Hematopoietic multipotent progenitor cell treated with erythropoietin and hydrocortisone succinate and interleukin-3 and kit ligand, for 6 days (in vitro differentiated cells): ENCODE measurements around the gene IL20.

Source experiments
- DNase-seq: peaks from one replicate; pipeline ENCODE4 v3.0.0-alpha.2; 2015

IL20 gene, protein sequence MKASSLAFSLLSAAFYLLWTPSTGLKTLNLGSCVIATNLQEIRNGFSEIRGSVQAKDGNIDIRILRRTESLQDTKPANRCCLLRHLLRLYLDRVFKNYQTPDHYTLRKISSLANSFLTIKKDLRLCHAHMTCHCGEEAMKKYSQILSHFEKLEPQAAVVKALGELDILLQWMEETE

DNA sequence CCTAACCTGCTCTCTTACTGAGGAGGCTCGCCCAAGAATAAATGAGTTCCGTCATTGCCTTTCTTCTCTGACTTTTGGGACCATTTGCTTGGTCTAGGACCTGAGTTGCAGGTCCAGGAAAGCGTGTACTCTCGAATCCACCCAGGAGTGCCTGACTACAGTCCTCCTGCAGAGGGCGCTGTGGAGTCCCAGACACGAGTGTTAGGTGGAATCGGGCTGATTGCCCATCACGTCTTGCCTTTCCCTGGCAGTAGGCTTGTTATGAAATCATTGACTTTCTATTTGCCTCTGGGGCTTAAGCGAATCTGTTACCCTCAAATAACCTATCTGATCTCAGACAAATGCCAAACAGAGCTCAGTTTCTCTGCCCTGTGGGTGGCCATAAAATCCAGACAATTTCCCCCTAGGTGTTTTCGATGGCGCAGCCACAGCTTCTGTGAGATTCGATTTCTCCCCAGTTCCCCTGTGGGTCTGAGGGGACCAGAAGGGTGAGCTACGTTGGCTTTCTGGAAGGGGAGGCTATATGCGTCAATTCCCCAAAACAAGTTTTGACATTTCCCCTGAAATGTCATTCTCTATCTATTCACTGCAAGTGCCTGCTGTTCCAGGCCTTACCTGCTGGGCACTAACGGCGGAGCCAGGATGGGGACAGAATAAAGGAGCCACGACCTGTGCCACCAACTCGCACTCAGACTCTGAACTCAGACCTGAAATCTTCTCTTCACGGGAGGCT, at the start of gene IL20:
TSS of gene IL20 (plus strand) at position 685 of the 733 bp plus-strand sequence. CDS start 230 bp downstream, outside the sequence.
- DNase-seq, result peak; percentile 88

DNA sequence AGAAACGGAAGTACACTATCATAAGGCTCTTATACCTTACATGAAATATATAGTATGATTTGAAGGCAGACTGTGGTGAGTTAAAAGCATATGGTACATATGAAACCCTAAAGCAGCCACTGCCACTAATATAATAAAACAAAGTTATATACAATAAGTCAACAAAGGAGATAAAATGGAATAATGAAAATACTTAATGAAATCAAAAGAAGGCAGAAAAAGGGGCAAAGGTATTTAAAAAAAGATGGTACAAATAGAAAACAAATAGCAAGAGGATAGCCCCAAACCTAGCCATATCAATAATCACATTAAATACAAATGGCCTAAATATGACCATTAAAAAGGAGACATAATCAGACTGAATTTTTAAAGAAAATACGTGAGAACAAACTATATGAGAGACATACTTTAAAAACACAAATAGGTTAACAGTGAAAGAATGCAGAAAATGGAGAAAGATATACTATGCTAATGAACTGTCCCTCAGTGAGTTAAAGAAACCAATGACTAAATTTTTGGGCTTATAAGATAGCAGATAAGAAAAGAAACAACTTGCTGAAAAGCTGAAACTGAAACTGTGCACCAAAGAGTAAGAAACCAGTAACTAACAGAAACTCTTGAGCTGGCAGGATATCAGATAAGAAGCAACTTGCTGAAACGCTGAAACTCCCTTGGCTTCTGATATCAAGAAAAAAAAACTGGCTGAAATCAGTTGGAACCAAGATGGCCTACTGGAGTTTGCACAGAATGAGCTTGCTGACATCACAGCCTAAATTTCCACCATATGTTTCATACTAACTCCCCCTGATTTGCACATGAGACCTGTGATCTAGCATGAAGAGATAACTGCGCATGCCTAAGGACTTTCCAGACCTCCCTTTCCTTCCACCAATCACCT, 48.8 kb upstream of the IL20 start:
- DNase-seq, result peak; percentile 94

DNA sequence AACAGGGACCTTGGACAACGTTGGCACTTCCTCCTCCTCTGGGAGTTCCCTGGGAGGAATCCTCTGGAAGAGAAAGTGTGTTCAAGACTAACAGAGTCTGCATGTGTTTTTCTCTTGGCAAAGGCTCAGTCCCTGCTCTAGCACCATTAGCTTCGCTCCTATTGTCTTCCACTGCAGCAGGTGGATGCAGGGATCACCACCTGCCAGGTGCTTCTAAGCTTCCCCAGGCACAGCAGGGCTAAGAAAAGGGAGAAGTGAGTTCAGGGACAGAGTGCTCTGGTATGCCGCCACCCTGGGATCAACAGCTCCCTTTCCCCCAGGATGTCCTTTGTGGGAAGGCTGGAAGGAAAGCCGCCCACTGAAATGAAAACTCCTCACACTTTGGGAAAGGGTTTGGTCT, 43.9 kb upstream of the IL20 start:
- DNase-seq, result no peak

DNA sequence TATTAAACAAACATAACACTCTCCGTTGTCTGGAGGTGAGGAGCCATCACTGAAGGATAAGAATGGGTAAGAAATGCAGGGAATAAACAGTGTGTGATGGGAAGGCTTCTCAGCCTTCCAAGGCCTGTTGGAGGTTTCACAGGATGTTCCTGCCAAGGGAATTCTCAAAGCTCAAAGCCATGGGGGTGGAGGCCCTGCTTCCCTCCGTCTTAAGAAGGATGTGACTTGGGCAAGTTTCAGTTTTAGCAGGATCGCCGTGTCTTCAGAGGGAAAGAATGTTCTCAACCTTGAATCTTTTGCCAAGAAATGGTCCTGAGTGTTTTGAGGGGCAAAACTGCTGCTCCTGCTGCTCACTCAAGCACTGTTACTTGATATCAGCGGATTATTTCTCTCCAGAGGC, 41.7 kb upstream of the IL20 start:
- no peak for DNase-seq

DNA sequence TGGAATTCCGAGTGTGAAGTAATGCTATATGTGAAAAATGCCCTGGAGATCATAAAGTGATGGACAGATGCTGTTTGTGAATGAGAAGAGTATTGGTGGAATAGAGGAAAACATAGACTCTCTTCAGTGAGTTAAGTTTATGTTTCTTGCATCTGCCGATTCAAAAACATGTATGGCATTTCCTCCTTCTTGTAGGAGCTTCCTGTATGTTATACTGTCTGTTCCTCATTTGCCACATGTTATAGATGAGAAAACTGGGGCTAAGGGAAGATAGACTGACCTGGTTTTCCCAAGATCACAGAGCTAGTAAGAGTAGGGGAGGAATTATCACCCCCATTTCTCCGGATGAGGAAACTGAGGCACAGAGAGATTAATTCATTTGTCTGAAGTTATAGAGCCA, 41.1 kb upstream of the IL20 start:
- DNase-seq, result no peak

DNA sequence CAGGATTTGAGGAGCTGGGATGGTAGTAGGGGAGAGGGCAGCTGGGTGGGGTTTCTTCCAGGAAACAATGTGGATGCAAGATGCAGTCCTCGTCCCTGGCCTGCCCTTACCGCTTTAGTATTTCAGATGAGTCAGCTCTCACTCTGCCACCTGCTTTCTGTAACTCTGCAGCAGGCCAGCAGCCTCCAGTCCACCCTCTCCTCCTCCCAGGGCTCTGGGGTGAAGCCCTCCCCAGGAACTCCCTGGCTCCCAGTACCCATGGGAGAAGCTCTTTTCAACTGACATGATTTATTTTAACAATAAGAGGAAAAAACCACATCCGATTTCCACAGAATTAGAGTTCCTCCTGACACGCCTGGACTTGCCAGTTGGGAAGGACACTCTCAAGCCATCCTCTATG, 39.0 kb upstream of the IL20 start:
- no peak for DNase-seq

DNA sequence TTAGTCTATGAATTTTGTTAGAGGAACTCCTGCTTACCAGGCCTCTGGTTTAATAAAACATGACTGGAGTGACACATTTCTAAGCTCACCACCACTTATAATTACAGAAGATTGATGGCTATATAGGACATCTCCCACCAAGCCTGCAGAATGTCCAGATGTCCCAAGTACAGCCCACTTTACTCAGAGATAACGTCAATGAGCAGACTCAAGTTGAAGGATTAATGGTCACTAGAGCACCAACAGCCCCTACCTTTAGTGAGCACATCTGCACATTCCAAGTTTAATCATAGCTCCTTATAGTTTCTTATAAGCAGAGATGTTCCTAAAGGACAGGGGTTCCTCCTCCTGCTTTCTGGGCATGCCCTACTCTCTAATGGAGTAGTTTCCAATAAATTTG, 37.4 kb upstream of the IL20 start:
- no peak for DNase-seq

DNA sequence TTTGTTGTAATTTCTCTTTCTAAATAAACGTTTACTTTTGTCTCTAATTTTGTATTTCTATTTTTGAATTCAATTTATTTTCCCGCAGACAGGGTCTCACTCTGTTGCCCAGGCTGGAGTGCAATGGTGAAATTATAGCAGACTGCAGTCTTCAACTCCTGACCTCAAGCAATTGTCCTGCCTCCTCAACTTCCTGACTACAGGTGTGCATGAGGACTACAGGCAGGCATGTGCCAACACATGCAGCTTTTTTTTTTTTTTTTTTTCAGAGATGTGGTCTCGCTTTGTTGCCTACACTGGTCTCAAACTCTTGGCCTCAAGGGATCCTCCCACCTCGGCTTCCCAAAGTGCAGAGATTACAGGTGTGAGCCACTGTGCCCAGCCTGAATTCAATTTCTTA, 36.7 kb upstream of the IL20 start:
- DNase-seq, result no peak

DNA sequence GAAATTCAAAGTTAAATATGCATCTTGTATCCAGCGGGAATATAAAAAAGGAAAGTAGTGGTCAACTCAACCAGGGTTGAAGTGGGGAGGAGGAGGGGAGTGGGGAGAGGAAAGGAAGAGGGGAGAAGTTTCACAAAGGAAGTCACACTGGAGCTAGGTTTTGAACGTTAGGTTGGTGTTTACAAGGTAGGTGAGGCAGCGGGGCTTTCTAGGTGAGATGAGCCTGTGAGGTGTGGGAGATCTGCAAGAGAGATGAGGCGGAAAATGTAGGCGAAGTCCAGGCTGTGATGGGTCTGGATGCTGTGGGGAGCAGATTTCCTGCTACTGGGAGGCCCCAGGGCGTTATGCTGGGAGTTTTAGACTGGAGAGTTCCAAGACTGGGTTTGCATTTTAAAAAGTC, 36.1 kb upstream of the IL20 start:
- no peak for DNase-seq

DNA sequence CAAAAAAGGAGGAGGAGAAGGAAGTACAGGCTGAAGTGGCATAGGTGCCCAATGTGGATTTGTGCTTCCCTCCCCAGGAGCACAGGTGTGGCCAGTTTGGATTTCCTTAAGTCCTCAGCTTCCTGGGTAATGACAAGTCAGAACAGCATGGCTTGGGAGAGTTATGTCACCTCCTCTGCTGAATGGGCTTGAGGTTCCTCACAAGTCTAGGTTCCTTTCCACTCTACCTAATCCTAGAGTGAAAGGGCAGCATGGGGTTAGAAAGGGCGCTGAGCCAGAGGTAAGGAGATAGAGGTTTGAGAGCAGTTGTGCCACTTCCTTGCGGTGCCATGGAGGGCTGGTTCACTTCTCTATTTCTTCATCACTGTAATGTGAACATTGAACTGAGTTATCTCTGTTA, 35.5 kb upstream of the IL20 start:
- DNase-seq, result peak; percentile 76

DNA sequence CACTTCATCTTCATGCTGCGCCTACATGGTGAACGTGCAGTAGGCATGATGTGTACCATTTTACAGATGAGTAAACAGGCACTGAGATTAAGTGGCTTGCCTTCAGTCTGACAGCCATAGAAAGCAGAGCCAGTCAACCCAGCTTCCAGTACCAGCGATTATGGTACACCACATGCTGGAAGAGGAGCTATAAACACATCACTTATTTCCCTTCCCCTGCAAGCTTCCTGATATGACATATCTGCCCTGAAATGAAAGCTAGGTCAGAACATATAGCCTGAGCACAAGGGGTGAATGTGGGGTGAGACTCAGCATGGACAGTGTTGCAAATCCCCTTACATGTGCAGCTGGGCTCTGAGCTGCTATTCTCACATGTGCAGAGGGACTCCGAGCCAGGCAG, 33.8 kb upstream of the IL20 start:
- DNase-seq, result no peak

DNA sequence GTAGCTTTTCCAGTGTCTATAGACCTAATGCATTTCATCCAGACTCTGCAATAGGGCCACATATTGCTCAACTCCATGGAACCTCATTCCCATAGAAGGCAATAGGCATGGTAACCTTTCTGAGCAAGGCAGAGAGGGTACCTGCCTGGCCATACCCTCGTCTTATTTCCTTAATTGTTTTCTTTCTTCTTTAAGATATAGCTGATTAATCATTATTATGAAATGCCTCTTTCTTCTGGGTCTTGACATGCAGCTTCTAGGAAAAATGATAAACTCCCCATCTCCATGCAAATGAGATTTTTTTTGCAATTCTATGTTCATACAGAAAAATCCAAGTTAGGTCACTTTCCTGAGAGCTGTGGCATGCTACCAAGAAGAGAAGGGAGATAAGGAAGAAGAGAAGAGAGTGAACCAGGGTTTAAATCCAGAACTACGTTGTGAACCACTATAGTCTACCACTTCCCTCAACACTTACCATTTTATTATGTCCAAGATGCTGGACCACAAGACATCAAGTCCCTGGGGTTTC, 33.0 kb upstream of the IL20 start:
- DNase-seq, result peak; percentile 31

DNA sequence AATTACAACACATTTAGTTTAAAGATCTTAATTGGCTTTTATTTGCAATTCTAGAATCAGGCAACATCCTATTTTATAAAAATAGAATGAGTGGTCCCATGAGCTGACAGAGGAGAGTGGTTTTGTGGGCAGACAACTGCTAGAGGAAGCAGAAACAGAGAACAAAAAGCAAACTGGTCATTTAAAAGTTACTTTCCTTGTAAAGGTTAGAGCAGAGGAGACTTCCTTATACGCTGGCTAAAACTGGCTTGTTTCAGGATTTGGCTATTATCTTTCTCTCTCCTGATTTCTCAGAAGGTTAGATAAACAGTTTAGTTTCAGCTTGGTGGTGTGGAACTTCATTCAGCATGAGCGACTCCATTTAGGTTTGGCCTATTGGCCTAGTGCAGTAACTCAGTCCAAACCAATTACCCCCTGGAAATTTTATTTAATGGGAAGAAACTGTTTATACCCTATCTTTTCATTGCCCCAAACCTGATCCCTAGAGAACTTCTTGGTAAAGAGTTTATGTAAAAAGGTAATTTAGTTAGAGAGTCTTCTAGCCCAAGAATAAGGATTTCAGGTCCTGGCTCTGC, 32.2 kb upstream of the IL20 start:
- DNase-seq, result peak; percentile 55

DNA sequence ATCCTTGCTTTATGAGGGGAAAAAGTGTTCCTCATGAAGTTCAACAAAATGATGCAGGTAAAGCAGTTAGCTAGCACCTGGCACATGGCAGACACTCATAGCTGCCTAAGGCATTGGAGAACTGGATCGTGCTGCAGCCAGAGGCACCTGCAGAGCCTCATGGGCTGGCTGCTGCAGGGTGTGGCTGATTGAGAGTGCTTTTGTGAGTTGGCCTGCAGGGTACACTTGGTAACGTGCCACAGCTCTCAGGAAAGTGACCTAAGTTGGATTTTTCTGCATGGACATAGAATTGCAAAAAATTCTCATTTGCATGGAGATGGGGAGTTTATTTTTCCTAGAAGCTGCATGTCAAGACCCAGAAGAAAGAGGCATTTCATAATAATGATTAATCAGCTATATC, 31.6 kb upstream of the IL20 start:
- no peak for DNase-seq

DNA sequence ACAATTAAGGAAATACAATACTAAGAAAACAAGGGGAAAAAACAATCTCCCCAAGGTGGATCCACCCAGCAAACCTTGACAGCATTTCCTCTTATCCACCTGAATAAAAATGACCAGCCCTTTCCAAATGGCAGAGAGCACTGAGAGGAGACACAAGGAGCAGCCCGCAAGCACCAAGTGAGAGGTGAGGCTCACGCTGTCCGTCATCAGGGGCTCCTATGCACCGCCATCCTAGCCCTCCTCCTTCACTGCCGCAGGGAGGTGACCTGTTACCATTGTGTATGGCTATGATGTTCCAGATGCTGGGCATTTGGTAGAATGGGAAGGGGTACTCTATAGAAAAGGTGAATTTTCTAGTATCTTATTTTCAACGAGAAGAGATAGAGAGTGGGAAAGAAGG, 31.2 kb upstream of the IL20 start:
- DNase-seq, result no peak

DNA sequence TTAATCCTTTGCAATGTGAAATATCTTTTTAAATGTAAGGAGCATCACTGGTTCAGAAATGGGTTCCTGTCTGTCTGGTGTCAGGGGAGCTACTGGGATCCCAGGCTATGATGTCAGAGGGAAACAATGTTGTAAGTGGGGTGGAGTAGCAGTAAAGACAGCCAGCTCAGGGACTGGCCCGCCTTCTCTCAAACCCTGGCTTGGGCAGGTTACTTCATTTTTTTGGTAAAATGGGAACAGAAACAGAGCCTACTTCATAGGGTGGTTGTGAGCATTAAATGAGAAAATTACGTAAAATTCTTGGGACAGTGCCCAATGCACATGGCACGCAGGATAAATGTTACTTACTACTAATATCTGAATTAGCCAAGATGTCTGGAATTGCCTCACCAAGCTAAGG, 30.7 kb upstream of the IL20 start:
- no peak for DNase-seq

DNA sequence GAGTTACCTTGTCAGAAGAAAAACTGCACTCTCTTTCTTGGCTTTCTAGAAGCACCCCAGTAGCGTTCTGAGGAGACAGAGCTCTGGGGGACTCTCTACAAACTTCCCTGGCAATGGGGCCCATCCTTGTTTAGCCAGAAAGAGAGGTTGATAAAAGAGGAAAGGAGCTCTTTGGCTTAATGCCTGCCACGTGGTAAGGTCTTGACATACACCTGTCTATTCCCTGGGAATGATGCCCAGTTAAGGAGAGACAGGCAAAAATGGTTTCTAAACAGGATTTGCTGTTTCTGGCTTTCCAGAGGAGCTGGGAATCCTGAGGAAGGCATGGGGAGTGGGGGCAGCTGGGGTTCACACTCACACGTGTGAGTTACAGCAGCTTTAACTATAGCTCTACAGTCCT, 30.2 kb upstream of the IL20 start:
- no peak for DNase-seq

DNA sequence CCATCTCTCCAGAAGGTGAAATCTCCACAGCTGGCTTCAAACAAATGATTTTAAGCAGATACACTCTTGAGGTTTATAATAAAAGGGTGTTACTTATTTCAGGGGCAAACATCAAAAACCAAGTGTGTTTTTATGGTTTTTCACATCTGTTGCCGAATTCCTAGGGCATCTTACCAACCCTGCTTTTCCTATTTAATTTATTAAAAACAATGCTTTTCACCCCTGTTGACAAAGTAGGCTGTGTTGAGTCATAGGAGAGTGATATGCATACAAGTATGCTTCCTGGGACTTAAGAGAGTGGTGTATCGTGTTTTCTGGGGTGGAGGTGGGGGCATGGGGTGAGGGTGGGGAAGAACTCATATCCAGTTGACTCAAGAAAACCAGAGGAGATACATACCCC, 29.3 kb upstream of the IL20 start:
- DNase-seq, result no peak

DNA sequence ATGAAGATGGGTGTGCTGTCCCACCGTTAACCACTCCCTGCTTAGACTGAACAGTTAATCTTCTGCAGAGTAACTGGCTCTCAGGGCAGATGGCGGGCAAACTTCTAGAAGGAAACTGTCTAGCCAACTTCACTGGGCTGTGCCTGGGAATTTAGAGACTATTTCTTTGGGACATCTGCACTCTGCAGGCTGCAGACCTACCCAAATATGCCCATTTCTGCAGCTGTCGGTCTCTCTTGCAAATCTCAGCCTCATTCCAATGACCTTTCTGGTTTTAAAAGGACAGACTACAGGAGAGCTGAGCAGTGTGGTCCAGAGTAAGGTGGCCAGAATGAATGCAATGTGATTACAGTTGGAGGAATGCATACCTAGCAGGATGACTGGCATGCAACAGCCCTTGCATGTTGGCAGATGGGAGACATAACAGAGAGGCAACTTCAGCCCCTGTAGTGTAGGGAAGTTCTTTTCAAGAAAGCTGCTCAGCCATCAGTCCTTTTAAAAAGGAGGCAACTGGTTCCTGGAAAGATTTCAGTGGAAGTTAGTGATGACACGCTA, 26.3 kb upstream of the IL20 start:
- no peak for DNase-seq

DNA sequence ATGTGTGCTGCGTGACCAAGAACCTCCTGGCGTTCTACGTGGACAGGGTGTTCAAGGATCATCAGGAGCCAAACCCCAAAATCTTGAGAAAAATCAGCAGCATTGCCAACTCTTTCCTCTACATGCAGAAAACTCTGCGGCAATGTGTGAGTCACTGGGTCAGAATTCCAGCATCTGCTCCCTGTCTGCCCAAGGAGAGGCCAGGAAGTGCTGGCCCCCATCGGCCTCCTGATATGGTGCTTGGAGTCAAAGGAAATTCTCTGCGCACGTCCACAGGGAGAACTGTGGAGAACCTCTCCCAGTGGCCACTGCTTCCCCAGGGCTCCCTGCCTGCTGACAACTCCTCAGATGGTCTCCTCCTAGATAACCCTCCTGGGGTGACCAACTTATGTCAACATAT, 25.6 kb upstream of the IL20 start:
- no peak for DNase-seq

DNA sequence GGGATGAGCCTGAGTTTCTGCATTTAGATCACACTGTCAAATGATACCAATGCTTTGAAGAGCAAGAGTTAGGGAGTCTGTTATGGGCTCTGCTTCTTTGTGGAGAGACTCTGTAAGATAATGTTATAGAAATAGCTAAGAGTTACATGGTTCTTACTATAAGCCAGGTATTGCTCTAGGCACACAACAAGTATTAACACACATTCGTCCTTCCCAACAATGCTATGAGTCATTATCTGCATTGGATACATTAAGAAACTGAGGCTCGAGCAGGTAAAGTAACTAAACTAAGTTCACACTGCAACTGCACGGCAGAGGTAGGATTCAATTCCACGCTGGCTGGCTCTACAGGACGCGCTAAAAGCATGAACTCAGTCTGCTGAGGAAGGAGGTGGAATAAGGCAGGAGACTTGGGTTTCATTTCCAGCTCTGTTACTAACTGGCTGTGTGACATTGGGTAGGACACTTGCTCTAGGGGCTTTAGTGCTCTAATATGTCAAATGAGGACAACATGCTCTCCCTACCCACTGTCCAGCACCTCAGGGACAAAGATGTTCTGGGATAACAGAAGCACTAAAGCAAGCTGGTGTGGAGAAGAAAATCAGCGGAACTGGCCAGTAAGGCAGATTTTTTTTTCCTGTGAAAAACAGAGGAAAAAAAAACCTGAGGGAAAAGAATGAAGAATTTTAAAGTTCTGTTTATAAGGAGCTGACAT, 23.7 kb upstream of the IL20 start:
- no peak for DNase-seq

DNA sequence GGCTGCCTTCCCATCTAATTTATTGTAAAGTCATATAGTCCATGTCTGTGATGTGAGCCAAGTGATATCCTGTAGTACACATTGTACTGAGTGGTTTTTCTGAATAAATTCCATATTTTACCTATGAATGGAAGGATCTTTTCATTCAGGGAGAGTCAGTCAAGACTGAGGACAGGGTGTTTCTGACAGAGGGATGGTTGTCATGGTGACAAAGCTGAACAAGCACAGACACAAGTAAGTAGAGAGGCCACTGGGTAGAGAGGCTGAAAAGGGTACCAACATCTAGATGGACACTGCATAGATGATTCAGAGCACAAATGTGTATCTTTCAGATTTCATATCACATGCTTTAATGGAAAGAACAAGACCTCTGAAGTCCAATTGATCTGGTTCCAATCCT, 22.6 kb upstream of the IL20 start:
- DNase-seq, result no peak
